HEK293 (cell line): Measurements from ENCODE around the gene CHD5.

Source experiments
- BCL6B ChIP-seq: fragments of 450-650 bp; formaldehyde crosslinking; IDR thresholded peaks from 2 replicates; pipeline ENCODE4 v1.5.1; 2017; ENCODE audit warnings: missing biosample characterization, missing genetic modification characterization
- GLI4 ChIP-seq: fragments of 450-650 bp; formaldehyde crosslinking; IDR thresholded peaks from 2 replicates; pipeline ENCODE4 v1.5.1; 2016; ENCODE audit warnings: missing biosample characterization, missing genetic modification characterization
- GLIS1 ChIP-seq: fragments of 450-650 bp; formaldehyde crosslinking; IDR thresholded peaks from 2 replicates; pipeline ENCODE4 v1.5.1; 2016; ENCODE audit warnings: missing biosample characterization, missing genetic modification characterization
- HOXA7 ChIP-seq: sonication (generic); formaldehyde crosslinking; IDR thresholded peaks from 2 replicates; pipeline ENCODE4 v1.8.1; 2022; ENCODE audit warnings: missing genetic modification reagents, borderline replicate concordance
- KLF7 ChIP-seq: fragments of 450-650 bp; formaldehyde crosslinking; IDR thresholded peaks from 2 replicates; pipeline ENCODE4 v1.5.1; 2016; ENCODE audit warnings: missing biosample characterization, missing genetic modification characterization, borderline replicate concordance
- PRDM1 ChIP-seq: fragments of 450-650 bp; formaldehyde crosslinking; IDR thresholded peaks from 2 replicates; pipeline ENCODE4; 2016; ENCODE audit warnings: missing biosample characterization, missing genetic modification characterization
- REST ChIP-seq: fragments of 450-650 bp; formaldehyde crosslinking; IDR thresholded peaks from 2 replicates; pipeline ENCODE4 v1.5.1; 2016; ENCODE audit warnings: missing biosample characterization, missing genetic modification characterization
- TCF7L2 ChIP-seq: IDR thresholded peaks from 2 replicates; pipeline ENCODE4 v1.6.1; 2011; ENCODE audit warnings: low read depth, mild to moderate bottlenecking, inconsistent platforms, low read length, moderate library complexity, borderline replicate concordance
- ZBTB17 ChIP-seq: fragments of 450-650 bp; formaldehyde crosslinking; IDR thresholded peaks from 2 replicates; pipeline ENCODE4 v1.5.1; 2016; ENCODE audit warnings: missing biosample characterization, missing genetic modification characterization
- ZBTB21 ChIP-seq: fragments of 450-650 bp; formaldehyde crosslinking; IDR thresholded peaks from 2 replicates; pipeline ENCODE4 v1.5.1; 2017; ENCODE audit warnings: missing biosample characterization, missing genetic modification characterization
- ZBTB26 ChIP-seq: fragments of 450-650 bp; formaldehyde crosslinking; optimal IDR thresholded peaks from 2 replicates; pipeline ENCODE3; 2016; ENCODE audit warnings: missing biosample characterization, mild to moderate bottlenecking, missing genetic modification characterization
- ZNF155 ChIP-seq: fragments of 450-650 bp; formaldehyde crosslinking; IDR thresholded peaks from 2 replicates; pipeline ENCODE4 v1.5.1; 2016; ENCODE audit warnings: missing biosample characterization, missing genetic modification characterization
- ZNF174 ChIP-seq: fragments of 450-650 bp; formaldehyde crosslinking; IDR thresholded peaks from 2 replicates; pipeline ENCODE4 v1.5.0; 2017; ENCODE audit warnings: missing biosample characterization, mild to moderate bottlenecking, missing genetic modification characterization
- ZNF19 ChIP-seq: fragments of 450-650 bp; formaldehyde crosslinking; IDR thresholded peaks from 2 replicates; pipeline ENCODE4; 2016; ENCODE audit warnings: missing biosample characterization, missing genetic modification characterization, low read depth
- ZNF202 ChIP-seq: fragments of 450-650 bp; formaldehyde crosslinking; IDR thresholded peaks from 2 replicates; pipeline ENCODE4 v1.5.1; 2016; ENCODE audit warnings: missing biosample characterization, missing genetic modification characterization, borderline replicate concordance
- ZNF211 ChIP-seq: fragments of 450-650 bp; formaldehyde crosslinking; IDR thresholded peaks from 2 replicates; pipeline ENCODE4 v1.5.1; 2016; ENCODE audit warnings: low read depth, missing biosample characterization, missing genetic modification characterization
- ZNF223 ChIP-seq: fragments of 450-650 bp; formaldehyde crosslinking; IDR thresholded peaks from 2 replicates; pipeline ENCODE4 v1.5.1; 2016; ENCODE audit warnings: missing biosample characterization, missing genetic modification characterization
- ZNF274 ChIP-seq, 2 experiments: fragments of 200-500 bp in 1 of 2; fragments of 450-650 bp in 1 of 2; sonication (Bioruptor generic) in 1 of 2; formaldehyde crosslinking in 1 of 2; IDR thresholded peaks; 2 replicates each; pipeline versions ENCODE4 v1.5.1 to v1.6.1; 2014 to 2016; ENCODE audit warnings: borderline replicate concordance in 1 of 2, inconsistent platforms in 1 of 2, low read length in 1 of 2, missing biosample characterization in 1 of 2, missing genetic modification characterization in 1 of 2
- ZNF280D ChIP-seq: fragments of 450-650 bp; formaldehyde crosslinking; IDR thresholded peaks from 2 replicates; pipeline ENCODE4 v1.5.1; 2016; ENCODE audit warnings: missing biosample characterization, missing genetic modification characterization
- ZNF510 ChIP-seq: fragments of 450-650 bp; formaldehyde crosslinking; IDR thresholded peaks from 2 replicates; pipeline ENCODE4 v1.5.1; 2018; ENCODE audit warnings: mild to moderate bottlenecking, missing genetic modification characterization, missing biosample characterization; ENCODE audit not compliant: insufficient replicate concordance
- ZNF529 ChIP-seq: fragments of 450-650 bp; formaldehyde crosslinking; IDR thresholded peaks from 2 replicates; pipeline ENCODE4 v1.5.1; 2017; ENCODE audit warnings: missing genetic modification characterization, missing biosample characterization; ENCODE audit not compliant: insufficient replicate concordance
- ZNF610 ChIP-seq: fragments of 450-650 bp; formaldehyde crosslinking; IDR thresholded peaks from 2 replicates; pipeline ENCODE4 v1.5.1; 2016; ENCODE audit warnings: missing biosample characterization, missing genetic modification characterization, borderline replicate concordance
- ZNF621 ChIP-seq: fragments of 450-650 bp; formaldehyde crosslinking; IDR thresholded peaks from 2 replicates; pipeline ENCODE4 v1.5.1; 2017; ENCODE audit warnings: missing biosample characterization, missing genetic modification characterization
- ZNF785 ChIP-seq: fragments of 450-650 bp; formaldehyde crosslinking; IDR thresholded peaks from 2 replicates; pipeline ENCODE4 v1.5.1; 2016; ENCODE audit warnings: missing biosample characterization, missing genetic modification characterization
- TF ChIP-seq, protein P1 (sequence below): fragments of 450-650 bp; formaldehyde crosslinking; IDR thresholded peaks from 2 replicates; pipeline ENCODE4; 2016; ENCODE audit warnings: missing biosample characterization, missing genetic modification characterization
- TF ChIP-seq, protein P2 (sequence below): fragments of 450-650 bp; formaldehyde crosslinking; IDR thresholded peaks from 2 replicates; pipeline ENCODE4 v1.5.1; 2017; ENCODE audit warnings: missing biosample characterization, missing genetic modification characterization
- TF ChIP-seq, protein P3 (sequence below): fragments of 450-650 bp; formaldehyde crosslinking; IDR thresholded peaks from 2 replicates; pipeline ENCODE4 v1.5.1; 2016; ENCODE audit warnings: missing biosample characterization, missing genetic modification characterization

CHD5 gene

GRCh38 chr1:6157528-6158174 is 22.5 kb downstream of the CHD5 start (continued):
- no peak for TF ChIP-seq BCL6B (tag by site-specific recombination)
- no peak for TF ChIP-seq ZNF274 (IDR thresholded peaks at IDR 0.05; ENCODE audit: low read length)
- no peak for TF ChIP-seq ZNF274 (tag by site-specific recombination; IDR thresholded peaks at IDR 0.05; ENCODE audit: borderline replicate concordance)
- TF ChIP-seq ZNF529 (tag by site-specific recombination): no peak
- no peak for TF ChIP-seq ZNF510 (tag by site-specific recombination)
- peak; percentile 70 for TF ChIP-seq PRDM1 (tag by site-specific recombination)
- no peak for TF ChIP-seq ZNF610 (tag by site-specific recombination)
- TF ChIP-seq ZNF174 (tag by site-specific recombination): no peak
- TF ChIP-seq HOXA7 (CRISPR knock-in tag): no peak
- no peak for TF ChIP-seq ZNF785 (tag by site-specific recombination)
- no peak for TF ChIP-seq TCF7L2
- no peak for TF ChIP-seq ZNF621 (tag by site-specific recombination)
- no peak for TF ChIP-seq ZNF19 (tag by site-specific recombination)
- TF ChIP-seq ZBTB17 (tag by site-specific recombination): 0 out of 2 replicates have a peak, but pooled peaks have one; percentile 46
- TF ChIP-seq, protein P1, sequence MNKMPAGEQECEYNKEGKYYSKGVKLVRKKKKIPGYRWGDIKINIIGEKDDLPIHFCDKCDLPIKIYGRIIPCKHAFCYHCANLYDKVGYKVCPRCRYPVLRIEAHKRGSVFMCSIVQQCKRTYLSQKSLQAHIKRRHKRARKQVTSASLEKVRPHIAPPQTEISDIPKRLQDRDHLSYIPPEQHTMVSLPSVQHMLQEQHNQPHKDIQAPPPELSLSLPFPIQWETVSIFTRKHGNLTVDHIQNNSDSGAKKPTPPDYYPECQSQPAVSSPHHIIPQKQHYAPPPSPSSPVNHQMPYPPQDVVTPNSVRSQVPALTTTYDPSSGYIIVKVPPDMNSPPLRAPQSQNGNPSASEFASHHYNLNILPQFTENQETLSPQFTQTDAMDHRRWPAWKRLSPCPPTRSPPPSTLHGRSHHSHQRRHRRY (tag by site-specific recombination): no peak
- TF ChIP-seq ZBTB21 (tag by site-specific recombination): no peak
- no peak for TF ChIP-seq ZNF223 (tag by site-specific recombination)
- TF ChIP-seq ZNF155 (tag by site-specific recombination): no peak
- TF ChIP-seq ZNF202 (tag by site-specific recombination): no peak
- TF ChIP-seq ZNF211 (tag by site-specific recombination): no peak
- TF ChIP-seq ZBTB26: no peak
- peak; percentile 84 for TF ChIP-seq GLIS1 (tag by site-specific recombination)
- TF ChIP-seq, protein P2, sequence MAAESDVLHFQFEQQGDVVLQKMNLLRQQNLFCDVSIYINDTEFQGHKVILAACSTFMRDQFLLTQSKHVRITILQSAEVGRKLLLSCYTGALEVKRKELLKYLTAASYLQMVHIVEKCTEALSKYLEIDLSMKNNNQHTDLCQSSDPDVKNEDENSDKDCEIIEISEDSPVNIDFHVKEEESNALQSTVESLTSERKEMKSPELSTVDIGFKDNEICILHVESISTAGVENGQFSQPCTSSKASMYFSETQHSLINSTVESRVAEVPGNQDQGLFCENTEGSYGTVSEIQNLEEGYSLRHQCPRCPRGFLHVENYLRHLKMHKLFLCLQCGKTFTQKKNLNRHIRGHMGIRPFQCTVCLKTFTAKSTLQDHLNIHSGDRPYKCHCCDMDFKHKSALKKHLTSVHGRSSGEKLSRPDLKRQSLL: no peak
- TF ChIP-seq ZNF280D (tag by site-specific recombination): no peak
- TF ChIP-seq, protein P3, sequence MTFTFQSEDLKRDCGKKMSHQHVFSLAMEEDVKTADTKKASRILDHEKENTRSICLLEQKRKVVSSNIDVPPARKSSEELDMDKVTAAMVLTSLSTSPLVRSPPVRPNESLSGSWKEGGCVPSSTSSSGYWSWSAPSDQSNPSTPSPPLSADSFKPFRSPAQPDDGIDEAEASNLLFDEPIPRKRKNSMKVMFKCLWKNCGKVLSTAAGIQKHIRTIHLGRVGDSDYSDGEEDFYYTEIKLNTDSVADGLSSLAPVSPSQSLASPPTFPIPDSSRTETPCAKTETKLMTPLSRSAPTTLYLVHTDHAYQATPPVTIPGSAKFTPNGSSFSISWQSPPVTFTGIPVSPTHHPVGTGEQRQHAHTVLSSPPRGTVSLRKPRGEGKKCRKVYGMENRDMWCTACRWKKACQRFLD (tag by site-specific recombination): no peak
- no peak for TF ChIP-seq KLF7
- TF ChIP-seq GLI4 (tag by site-specific recombination): no peak
- no peak for TF ChIP-seq REST
